Activated B cell treated with CpG ODN at 0.5 μM for 24 hours (primary cell): ENCODE data around the gene VTA1. TPM values are rescaled to one million over a fixed set of nuclear protein-coding genes. Genes with fewer than 3 reads are reported as not detected.

ENCODE experiments used
- ATAC-seq: fragments of 200-7000 bp; cut with Tn5 transposase; one replicate; pipeline ENCODE4 v1.10.0; 2021; ENCODE audit warnings: low read depth, mild to moderate bottlenecking, moderate library complexity
- CTCF ChIA-PET: fragments of 350-600 bp; sonication (Branson Sonifier 250); formaldehyde crosslinking; loops from one replicate; lab custom pipeline; 2021; ENCODE audit warnings: antibody characterized with exemption; lab: Charles Lee
- POLR2A ChIA-PET: fragments of 350-600 bp; sonication (Branson Sonifier 250); formaldehyde crosslinking; loops from one replicate; lab custom pipeline; 2021; ENCODE audit warnings: antibody characterized with exemption; lab: Charles Lee
- DNase-seq: peaks from one replicate; pipeline ENCODE4 v3.0.0; 2022
- H3K27ac Mint-ChIP-seq: one replicate; pipeline ENCODE4 v1.8.0; 2020; ENCODE audit warnings: mixed read lengths
- H3K27me3 Mint-ChIP-seq: one replicate; pipeline ENCODE4 v1.8.0; 2021; ENCODE audit warnings: mixed read lengths
- H3K36me3 Mint-ChIP-seq: one replicate; pipeline ENCODE4 v1.8.0; 2021; ENCODE audit warnings: low read depth, mixed read lengths
- H3K4me1 Mint-ChIP-seq: one replicate; pipeline ENCODE4 v1.8.0; 2021; ENCODE audit warnings: mixed read lengths
- H3K4me3 Mint-ChIP-seq: one replicate; pipeline ENCODE4 v1.8.0; 2020; ENCODE audit warnings: mild to moderate bottlenecking, mixed read lengths
- H3K9me3 Mint-ChIP-seq: one replicate; pipeline ENCODE4 v1.8.0; 2020; ENCODE audit warnings: mixed read lengths
- CTCF ChIP-seq: fragments of 200-600 bp; IDR thresholded peaks from one replicate; pipeline ENCODE4 v1.8.0; 2022; ENCODE audit warnings: antibody characterized with exemption, mild to moderate bottlenecking
- intact Hi-C: fragments of 100-400 bp; cut with micrococcal nuclease; formaldehyde crosslinking; loops from one replicate; pipeline ENCODE4 v1.15.1; 2024
- total RNA-seq: library from RNA; stranded (reverse); gene quantifications from 2 replicates; pipeline ENCODE4 v1.2.3, GENCODE V29; 2022

VTA1 gene
- total RNA-seq, 1 donor from 2014 or later = 30.3 TPM

GRCh38 chr6:142195862-142196541, 48.9 kb downstream of the VTA1 start:
- Mint-ChIP-seq H3K27me3 (no peaks in the 10 kb centered on the region), H3K4me1 (peaks cover 13% of the 10 kb centered on the region), H3K9me3 (no peaks in the 10 kb centered on the region), H3K4me3 (no peak overlapping the region), H3K36me3 (peaks cover 62% of the 10 kb centered on the region), H3K27ac (no peak overlapping the region)
- DNase-seq (no peak), ATAC-seq (no peak)
- TF ChIP-seq CTCF = no peak
- ChIA-PET POLR2A (no interaction called here), CTCF (no interaction called here)
- intact Hi-C loops = no loop called here

GRCh38 chr6:142200846-142201628, 54.0 kb downstream of the VTA1 start:
- intact Hi-C loops = no loop called here
- Mint-ChIP-seq H3K27ac (no peak overlapping the region), H3K27me3 (no peaks in the 10 kb centered on the region), H3K4me3 (no peak overlapping the region), H3K9me3 (no peaks in the 10 kb centered on the region), H3K36me3 (peaks cover 77% of the 10 kb centered on the region), H3K4me1 (no peaks in the 10 kb centered on the region)
- POLR2A ChIA-PET = no interaction called here
- DNase-seq = no peak
- ATAC-seq = no peak
- TF ChIP-seq CTCF = no peak
- CTCF ChIA-PET = no interaction called here

GRCh38 chr6:142207265-142207877, 60.3 kb downstream of the VTA1 start:
- DNase-seq (no peak), ATAC-seq (peak; percentile 34)
- Mint-ChIP-seq H3K36me3 (peaks cover 83% of the 10 kb centered on the region), H3K27me3 (no peaks in the 10 kb centered on the region), H3K4me3 (no peak overlapping the region), H3K9me3 (peaks cover 10% of the 10 kb centered on the region), H3K4me1 (no peaks in the 10 kb centered on the region), H3K27ac (no peak overlapping the region)
- POLR2A ChIA-PET = no interaction called here
- no peak for TF ChIP-seq CTCF
- intact Hi-C loops = loop anchor here (1.0 to 2.0 kb wide), 2 partner anchors 60 to 219 kb away; partner anchors contain the start of genes NMBR and VTA1
- CTCF ChIA-PET = interaction anchor here (0.6 to 1.5 kb wide), 5 partner anchors 9 to 218 kb away, joined by 3 to 5 read pairs (median 5); partner anchors contain the start of gene NMBR

GRCh38 chr6:142210606-142211005, 63.5 kb downstream of the VTA1 start:
- no peak for DNase-seq
- POLR2A ChIA-PET = no interaction called here
- TF ChIP-seq CTCF = no peak
- intact Hi-C loops = no loop called here
- CTCF ChIA-PET = no interaction called here
- H3K9me3 Mint-ChIP-seq = peaks cover 21% of the 10 kb centered on the region
- peaks cover 84% of the 10 kb centered on the region for H3K36me3 Mint-ChIP-seq
- no peaks in the 10 kb centered on the region for H3K27me3 Mint-ChIP-seq
- H3K27ac Mint-ChIP-seq = no peak overlapping the region
- H3K4me3 Mint-ChIP-seq = no peak overlapping the region
- H3K4me1 Mint-ChIP-seq = no peaks in the 10 kb centered on the region
- no peak for ATAC-seq

GRCh38 chr6:142213402-142213801, 66.3 kb downstream of the VTA1 start:
- no peaks in the 10 kb centered on the region for H3K4me1 Mint-ChIP-seq
- DNase-seq = no peak
- no peaks in the 10 kb centered on the region for H3K27me3 Mint-ChIP-seq
- POLR2A ChIA-PET = no interaction called here
- H3K4me3 Mint-ChIP-seq = no peak overlapping the region
- no peak overlapping the region for H3K27ac Mint-ChIP-seq
- ATAC-seq = no peak
- intact Hi-C loops = no loop called here
- CTCF ChIA-PET = no interaction called here
- H3K36me3 Mint-ChIP-seq = peaks cover 69% of the 10 kb centered on the region
- TF ChIP-seq CTCF = no peak
- peaks cover 21% of the 10 kb centered on the region for H3K9me3 Mint-ChIP-seq
